Fibroblast of peridontal ligament (primary cell): Measurements from ENCODE around the gene ITPK1.

Experiments used
- DNase-seq: peaks from one replicate; pipeline ENCODE4 v3.0.0-alpha.2; 2010; ENCODE audit errors: extremely low read depth

ITPK1 gene

GRCh38 chr14:92951912-92952471 is 163.7 kb downstream of the ITPK1 start:
- peak; percentile 64 for DNase-seq

- DNase-seq = no peak
Measured at GRCh38 chr14:92951261-92951660, 164.5 kb downstream of the ITPK1 start.

GRCh38 chr14:92950773-92951172 is 165.0 kb downstream of the ITPK1 start:
- DNase-seq = no peak

- no peak for DNase-seq
Measured at GRCh38 chr14:92950193-92950540, 165.6 kb downstream of the ITPK1 start.

- no peak for DNase-seq
Measured at GRCh38 chr14:92949496-92950192, 166.1 kb downstream of the ITPK1 start.

GRCh38 chr14:92948647-92949046 is 167.1 kb downstream of the ITPK1 start:
- DNase-seq = no peak

- no peak for DNase-seq
Measured at GRCh38 chr14:92946847-92947545, 168.7 kb downstream of the ITPK1 start.

GRCh38 chr14:92945959-92946846 is 169.5 kb downstream of the ITPK1 start:
- DNase-seq = peak; percentile 24

GRCh38 chr14:92945544-92945943 is 170.2 kb downstream of the ITPK1 start:
- DNase-seq = no peak

- no peak for DNase-seq
Measured at GRCh38 chr14:92944976-92945375, 170.7 kb downstream of the ITPK1 start.

GRCh38 chr14:92943855-92944570 is 171.7 kb downstream of the ITPK1 start:
- no peak for DNase-seq

- no peak for DNase-seq
Measured at GRCh38 chr14:92942976-92943710, 172.6 kb downstream of the ITPK1 start.

- DNase-seq = no peak
Measured at GRCh38 chr14:92942576-92942975, 173.1 kb downstream of the ITPK1 start.

GRCh38 chr14:92942136-92942535 is 173.6 kb downstream of the ITPK1 start:
- DNase-seq = no peak

- DNase-seq = no peak
Measured at GRCh38 chr14:92941531-92941930, 174.2 kb downstream of the ITPK1 start.

- no peak for DNase-seq
Measured at GRCh38 chr14:92940543-92940942, 175.2 kb downstream of the ITPK1 start.

GRCh38 chr14:92939699-92940098 is 176.0 kb downstream of the ITPK1 start:
- DNase-seq = no peak

GRCh38 chr14:92938890-92939671 is 176.6 kb downstream of the ITPK1 start:
- no peak for DNase-seq

- no peak for DNase-seq
Measured at GRCh38 chr14:92938235-92938875, 177.4 kb downstream of the ITPK1 start.
